ENCODE results near the gene HIPK1.
"Not testable (repeated sequence)": the region's sequence is repeated elsewhere in the genome, so short reads cannot be mapped to it uniquely, and the experiment has no call there.

The HIPK1 gene

GRCh38 chr1:113945329-113945728, 16.2 kb downstream of the HIPK1 start:
- DNase-seq (ENCODE audit: low read depth): no peak

DNA sequence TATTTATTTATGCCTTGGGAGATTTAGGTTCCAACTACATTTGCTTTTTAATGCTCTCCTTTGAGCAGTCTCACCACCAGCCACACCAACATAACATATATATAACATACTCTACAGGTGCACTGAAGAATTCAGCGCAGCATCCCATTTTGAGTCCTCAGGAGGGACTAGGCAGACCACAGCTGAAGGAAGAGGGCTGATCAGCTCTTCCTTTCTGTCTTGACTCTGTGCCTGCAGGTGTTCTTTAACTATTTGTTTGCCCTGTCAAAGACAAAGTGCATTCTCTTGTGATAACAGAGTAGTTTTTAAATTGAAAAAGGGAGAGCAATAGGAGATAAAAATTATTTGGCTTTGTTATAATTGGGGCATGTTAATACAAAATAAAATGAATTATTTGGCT, 17.0 kb downstream of the HIPK1 start:
- DNase-seq (ENCODE audit: low read depth): no peak

- no peak for DNase-seq (ENCODE audit: low read depth)
These were observed 17.7 kb downstream of the HIPK1 start for GRCh38 chr1:113946678-113947387.

GRCh38 chr1:113947388-113948107, 18.4 kb downstream of the HIPK1 start:
- no peak for DNase-seq (ENCODE audit: low read depth)

DNA sequence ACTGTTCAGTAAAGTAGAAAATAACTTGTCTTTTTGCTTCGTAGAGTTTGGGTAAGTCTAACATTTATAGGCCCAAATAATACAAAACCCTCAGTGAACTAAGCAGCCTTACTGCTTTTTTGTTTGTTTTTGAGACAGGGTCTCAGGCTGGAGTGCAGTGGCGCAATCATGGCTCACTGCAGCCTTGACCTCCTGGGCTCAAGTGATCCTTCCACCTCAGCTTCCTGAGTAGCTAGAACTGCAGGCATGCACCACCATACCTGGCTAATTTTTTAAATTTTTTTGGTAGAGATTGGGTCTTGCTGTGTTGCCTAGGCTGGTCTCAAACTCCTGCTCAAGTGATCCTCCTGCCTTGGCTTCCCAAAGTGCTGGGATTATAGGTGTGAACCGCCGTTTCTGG, 19.0 kb downstream of the HIPK1 start:
- DNase-seq (ENCODE audit: low read depth): not testable (repeated sequence)

DNA sequence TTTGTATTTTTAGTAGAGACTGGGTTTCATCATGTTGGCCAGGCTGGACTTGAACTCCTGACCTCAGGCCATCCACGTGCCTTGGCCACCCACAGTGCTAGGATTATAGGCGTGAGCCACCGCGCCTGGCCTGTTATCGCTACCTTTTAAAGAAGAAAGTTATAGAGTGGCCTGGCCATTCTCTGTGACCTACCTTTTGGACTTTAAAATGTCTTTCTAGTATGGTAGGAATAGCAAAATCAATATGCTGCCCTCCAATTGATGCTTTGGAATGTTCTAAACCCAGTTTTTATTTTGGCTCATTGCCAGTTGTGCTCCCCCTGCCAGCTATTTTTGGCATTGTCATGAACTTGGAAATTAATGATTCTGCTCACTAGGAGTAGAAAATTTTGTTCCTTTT, 19.9 kb downstream of the HIPK1 start:
- no peak for DNase-seq (ENCODE audit: low read depth)

DNA sequence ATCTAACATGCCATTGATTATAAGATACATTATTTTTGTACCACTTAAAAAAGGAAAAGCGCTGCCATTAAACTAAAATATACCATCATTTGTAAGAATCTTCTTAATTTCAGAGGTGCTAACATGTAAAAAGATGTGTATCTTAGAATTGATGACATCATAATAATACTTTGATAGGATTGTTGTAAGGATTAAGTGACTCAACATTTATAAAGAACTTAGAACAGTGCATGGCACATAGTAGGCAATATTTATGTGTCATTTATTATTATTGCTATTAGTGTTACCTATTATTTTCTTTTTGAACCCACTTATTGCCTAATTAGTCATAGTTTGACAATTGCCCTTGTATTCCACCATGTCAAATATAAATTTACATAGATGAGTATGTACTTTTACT, 21.8 kb downstream of the HIPK1 start:
- no peak for DNase-seq (ENCODE audit: low read depth)

- DNase-seq (ENCODE audit: low read depth): no peak
These were observed 22.6 kb downstream of the HIPK1 start for GRCh38 chr1:113951719-113952118.

DNA sequence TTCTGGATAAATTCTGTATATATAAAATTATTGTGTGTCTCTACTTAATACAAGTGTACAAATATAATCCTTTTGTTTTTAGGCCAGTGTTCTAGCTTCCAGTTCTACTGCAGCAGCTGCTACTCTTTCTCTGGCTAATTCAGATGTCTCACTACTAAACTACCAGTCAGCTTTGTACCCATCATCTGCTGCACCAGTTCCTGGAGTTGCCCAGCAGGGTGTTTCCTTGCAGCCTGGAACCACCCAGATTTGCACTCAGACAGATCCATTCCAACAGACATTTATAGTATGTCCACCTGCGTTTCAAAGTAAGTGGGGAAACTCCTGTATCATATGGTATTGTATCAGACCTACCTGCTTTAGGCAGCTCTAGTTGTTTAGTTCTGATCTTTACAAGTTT, 28.9 kb downstream of the HIPK1 start:
- DNase-seq (ENCODE audit: low read depth): no peak

DNA sequence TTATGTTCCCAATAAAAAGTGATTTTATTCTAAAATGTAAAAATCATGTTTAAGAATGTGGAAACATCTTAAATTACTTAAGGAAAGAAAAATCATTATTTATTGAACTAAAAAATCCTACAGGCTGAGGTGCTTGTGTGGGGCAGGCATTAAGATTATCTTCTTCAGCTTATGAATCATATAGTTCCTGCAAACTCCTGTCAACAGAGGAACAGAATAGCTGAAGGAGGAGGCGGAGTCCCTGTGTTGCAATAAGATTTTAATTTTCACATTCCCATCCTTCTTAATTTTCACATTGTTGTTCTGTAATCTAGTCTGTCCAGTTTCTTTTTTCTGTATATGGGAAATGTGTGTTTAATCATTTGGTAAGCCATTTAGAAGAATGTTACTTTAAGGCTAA, 29.6 kb downstream of the HIPK1 start:
- DNase-seq (ENCODE audit: low read depth): no peak

DNA sequence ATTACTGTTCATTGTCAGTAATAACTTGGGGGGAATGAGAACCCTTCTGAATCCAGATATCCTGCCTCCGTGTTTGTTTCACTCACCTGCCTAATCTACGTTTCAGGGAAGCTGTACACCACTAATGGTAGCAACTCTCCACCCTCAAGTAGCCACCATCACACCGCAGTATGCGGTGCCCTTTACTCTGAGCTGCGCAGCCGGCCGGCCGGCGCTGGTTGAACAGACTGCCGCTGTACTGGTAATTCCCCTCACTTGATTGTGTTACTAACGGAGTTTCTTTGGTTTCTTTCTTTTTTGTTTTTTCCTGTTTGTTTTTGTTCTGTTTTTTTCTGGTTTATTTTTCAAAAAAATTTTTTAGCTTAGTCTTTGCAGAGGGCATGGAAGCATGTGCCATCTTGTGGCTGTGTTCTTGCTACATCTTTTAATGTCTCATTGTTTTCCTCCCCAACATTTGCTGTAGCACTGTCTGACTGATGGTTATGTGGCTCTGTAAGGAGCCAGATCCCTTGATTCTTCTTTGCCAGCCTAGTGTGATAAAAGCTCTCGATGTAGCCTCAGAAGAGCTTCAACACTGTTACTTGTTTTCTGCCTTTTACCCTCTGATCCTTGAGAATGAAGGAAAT, 34.3 kb downstream of the HIPK1 start:
- no peak for DNase-seq (ENCODE audit: low read depth)

DNA sequence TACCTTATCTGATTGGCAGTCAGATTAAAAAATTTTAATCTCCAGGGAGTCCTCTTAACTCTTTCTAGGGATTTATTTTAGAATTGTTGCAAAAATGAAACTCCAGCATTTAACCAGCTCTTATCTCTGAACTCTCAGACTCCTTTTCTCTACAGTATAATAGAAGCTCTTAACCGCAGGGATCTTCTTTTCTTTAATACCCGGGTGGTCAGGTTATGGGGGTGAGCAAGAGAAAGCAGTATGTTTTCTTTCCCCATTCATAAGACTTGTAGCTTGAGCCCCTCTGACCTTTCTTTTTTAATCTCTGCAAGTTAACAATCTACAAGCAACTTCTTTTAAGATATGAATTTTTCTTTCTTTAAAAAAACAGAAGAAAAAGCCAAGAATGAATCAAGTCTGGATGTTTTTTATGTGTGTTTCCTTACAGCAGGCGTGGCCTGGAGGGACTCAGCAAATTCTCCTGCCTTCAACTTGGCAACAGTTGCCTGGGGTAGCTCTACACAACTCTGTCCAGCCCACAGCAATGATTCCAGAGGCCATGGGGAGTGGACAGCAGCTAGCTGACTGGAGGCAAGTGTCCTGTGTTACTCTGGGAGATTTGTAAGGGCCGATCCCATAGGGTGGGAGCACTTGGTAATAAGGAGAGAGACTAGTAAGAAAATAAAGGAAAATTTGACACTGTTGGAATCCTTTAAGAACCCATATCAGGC, 36.7 kb downstream of the HIPK1 start:
- DNase-seq (ENCODE audit: low read depth): no peak

GRCh38 chr1:113972954-113973353, 43.8 kb downstream of the HIPK1 start:
- DNase-seq (ENCODE audit: low read depth): no peak

DNA sequence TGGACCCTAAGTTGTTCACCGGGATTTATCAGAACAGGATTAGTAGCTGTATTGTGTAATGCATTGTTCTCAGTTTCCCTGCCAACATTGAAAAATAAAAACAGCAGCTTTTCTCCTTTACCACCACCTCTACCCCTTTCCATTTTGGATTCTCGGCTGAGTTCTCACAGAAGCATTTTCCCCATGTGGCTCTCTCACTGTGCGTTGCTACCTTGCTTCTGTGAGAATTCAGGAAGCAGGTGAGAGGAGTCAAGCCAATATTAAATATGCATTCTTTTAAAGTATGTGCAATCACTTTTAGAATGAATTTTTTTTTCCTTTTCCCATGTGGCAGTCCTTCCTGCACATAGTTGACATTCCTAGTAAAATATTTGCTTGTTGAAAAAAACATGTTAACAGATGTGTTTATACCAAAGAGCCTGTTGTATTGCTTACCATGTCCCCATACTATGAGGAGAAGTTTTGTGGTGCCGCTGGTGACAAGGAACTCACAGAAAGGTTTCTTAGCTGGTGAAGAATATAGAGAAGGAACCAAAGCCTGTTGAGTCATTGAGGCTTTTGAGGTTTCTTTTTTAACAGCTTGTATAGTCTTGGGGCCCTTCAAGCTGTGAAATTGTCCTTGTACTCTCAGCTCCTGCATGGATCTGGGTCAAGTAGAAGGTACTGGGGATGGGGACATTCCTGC, 46.2 kb downstream of the HIPK1 start:
- DNase-seq (ENCODE audit: low read depth): no peak

DNA sequence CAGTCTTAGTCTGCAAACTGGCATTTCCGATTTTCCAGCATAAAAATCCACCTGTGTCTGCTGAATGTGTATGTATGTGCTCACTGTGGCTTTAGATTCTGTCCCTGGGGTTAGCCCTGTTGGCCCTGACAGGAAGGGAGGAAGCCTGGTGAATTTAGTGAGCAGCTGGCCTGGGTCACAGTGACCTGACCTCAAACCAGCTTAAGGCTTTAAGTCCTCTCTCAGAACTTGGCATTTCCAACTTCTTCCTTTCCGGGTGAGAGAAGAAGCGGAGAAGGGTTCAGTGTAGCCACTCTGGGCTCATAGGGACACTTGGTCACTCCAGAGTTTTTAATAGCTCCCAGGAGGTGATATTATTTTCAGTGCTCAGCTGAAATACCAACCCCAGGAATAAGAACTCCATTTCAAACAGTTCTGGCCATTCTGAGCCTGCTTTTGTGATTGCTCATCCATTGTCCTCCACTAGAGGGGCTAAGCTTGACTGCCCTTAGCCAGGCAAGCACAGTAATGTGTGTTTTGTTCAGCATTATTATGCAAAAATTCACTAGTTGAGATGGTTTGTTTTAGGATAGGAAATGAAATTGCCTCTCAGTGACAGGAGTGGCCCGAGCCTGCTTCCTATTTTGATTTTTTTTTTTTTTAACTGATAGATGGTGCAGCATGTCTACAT, 47.6 kb downstream of the HIPK1 start:
- no peak for DNase-seq (ENCODE audit: low read depth)

DNA sequence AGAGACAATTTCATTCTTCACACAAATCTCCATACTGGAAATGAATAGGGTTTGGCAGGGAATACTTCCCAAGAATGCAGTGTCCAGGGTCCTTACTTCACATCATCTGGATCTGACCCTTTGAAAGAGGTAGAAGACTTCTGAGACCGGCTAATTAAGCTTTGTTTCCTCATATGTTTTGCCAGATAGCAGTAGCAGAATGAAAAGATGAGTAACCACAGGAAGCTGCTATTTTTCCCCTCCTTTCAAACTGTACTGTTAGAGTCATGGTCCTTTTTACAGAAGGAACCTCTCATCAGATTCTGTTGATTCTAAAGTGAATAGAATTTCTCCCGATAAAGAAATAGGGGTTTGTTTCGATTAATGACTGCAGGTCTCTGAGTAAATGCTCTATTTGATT, 48.8 kb downstream of the HIPK1 start:
- DNase-seq (ENCODE audit: low read depth): no peak

DNA sequence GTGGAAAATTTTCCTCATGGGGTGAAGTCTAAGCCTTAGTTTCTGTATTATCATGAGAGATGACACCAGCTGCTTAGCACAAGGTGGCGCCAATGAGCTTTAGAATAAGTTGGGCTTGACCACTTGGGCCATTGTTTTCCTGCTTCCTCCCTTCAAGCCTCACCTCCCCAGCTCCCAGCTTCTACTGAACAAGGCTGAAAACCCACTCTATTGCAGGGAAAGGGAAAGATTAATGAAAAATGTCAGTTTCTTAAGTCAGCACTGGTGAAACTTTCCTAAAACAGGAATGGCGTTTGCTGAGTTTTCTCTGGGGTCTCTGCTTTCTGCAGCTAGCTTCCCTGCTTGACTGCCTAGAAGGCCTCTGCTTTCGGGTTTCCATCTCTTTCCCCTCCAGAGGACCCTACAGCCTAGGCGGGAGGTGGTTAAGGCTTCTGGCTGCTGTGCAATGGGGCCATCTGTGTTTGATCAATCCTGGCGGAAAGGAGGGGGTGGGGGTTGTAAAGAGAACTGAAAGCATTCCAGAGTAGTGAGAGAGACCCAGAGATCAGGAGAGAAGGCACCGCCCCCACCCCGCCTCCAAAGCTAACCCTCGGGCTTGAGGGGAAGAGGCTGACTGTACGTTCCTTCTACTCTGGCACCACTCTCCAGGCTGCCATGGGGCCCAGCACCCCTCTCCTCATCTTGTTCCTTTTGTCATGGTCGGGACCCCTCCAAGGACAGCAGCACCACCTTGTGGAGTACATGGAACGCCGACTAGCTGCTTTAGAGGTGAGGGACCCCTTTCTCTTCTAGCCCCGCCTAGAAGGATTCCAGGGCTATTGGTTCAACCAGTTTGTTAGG, 50.0 kb downstream of the HIPK1 start, which contains the start of gene OLFML3:
Gene OLFML3 (plus strand): TSS at position 612 of the 840 bp plus-strand sequence. CDS start 43 bp downstream, at position 655.
- no peak for DNase-seq (ENCODE audit: low read depth)

DNA sequence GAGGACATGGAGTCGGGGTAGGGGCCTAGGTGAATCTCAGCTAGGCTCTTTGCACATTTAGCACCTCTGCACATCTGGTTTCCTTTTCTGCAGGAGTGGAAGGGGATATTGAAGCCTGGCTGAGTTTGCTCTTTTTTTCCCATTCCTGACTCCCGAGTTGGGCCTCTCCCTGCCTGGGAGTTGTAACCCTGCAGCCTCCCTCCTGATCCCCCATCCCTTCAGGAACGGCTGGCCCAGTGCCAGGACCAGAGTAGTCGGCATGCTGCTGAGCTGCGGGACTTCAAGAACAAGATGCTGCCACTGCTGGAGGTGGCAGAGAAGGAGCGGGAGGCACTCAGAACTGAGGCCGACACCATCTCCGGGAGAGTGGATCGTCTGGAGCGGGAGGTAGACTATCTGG, 51.0 kb downstream of the HIPK1 start:
- DNase-seq (ENCODE audit: low read depth): no peak

GRCh38 chr1:113981962-113982931, 53.1 kb downstream of the HIPK1 start:
- no peak for DNase-seq (ENCODE audit: low read depth)
